ENCODE results near the gene NELFB.

DNA sequence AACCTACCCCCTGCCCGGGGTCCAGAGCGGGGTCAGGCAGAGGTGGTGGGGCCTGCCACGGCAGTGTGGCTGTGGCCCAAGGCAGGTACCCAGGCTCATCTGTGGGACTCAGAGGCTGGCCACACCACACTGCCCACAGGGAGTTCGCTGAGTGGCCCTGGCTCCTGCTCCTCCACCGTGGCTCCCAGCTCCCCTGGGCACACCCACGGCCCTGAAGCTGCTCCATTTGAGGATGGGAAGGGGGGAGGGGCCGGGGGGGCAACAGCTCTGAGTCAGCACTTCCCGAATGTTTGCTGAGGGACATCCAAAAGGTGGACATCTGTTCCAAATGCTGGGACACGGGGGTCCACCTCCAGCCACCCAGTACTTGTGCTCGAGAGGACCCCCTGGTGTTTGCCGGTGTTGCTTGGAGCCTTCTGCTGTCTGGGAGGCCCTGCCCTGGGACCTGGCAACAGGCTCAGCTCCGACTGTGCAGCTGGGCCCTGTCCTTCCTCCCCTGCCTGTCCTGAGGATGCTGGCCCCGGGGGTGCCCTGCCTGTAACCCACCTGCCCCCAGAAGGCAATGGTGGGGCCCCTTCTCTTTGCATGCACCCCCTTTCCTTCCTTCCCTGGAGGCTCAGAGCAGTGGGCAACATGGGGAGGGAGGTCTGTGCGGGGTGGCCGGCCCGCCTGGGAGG lies 49.4 kb downstream of the NELFB start:
- TF ChIP-seq CTCF (IDR thresholded peaks at IDR 0.05): no peak
- no peak for TF ChIP-seq POLR2A (IDR thresholded peaks at IDR 0.05)

Data from thyroid gland (tissue), 4 donors.